HEK293 (cell line): ENCODE data around the gene TOMM6.

ENCODE experiments used
- CTCF ChIA-PET: fragments of 350-600 bp; formaldehyde crosslinking; extraction: SDS; loops from one replicate; lab custom pipeline; 2021; ENCODE audit warnings: antibody characterized with exemption; lab: Yijun Ruan, JAX
- POLR2A ChIA-PET: fragments of 300-600 bp; formaldehyde crosslinking; extraction: SDS; loops from one replicate; lab custom pipeline; 2020; ENCODE audit warnings: antibody characterized with exemption, inconsistent platforms; lab: Yijun Ruan, JAX
- H3K27ac ChIP-seq: fragments of 200-500 bp; sonication (Bioruptor generic); 2 replicates; pipeline ENCODE4 v1.5.1; 2014; ENCODE audit warnings: low read depth, low read length, control low read depth, inconsistent platforms; ENCODE audit errors: extremely low read depth
- H3K36me3 ChIP-seq, 2 experiments: fragments of 200-500 bp in 1 of 2; sonication (Bioruptor generic) in 1 of 2; 1 replicate in 1 of 2; 2 replicates in 1 of 2; pipeline ENCODE4 v1.5.1; 2014 to 2017; ENCODE audit warnings: inconsistent platforms in 2 of 2, low read length in 2 of 2; ENCODE audit not compliant: control insufficient read depth in 2 of 2, insufficient read depth in 1 of 2
- H3K4me1 ChIP-seq: fragments of 200-500 bp; sonication (Bioruptor generic); 2 replicates; pipeline ENCODE4 v1.5.1; 2014; ENCODE audit warnings: mild to moderate bottlenecking, low read length, inconsistent platforms; ENCODE audit not compliant: control insufficient read depth, insufficient read depth
- H3K4me3 ChIP-seq: 2 replicates; pipeline ENCODE4 v1.5.1; 2011; ENCODE audit warnings: low read depth, mild to moderate bottlenecking, control low read depth, low read length, moderate library complexity
- H3K9me3 ChIP-seq: fragments of 200-500 bp; sonication (Bioruptor generic); 2 replicates; pipeline ENCODE4 v1.5.1; 2014; ENCODE audit warnings: low read depth, low read length, inconsistent platforms; ENCODE audit not compliant: control insufficient read depth, insufficient read depth
- GLI2 ChIP-seq: fragments of 450-650 bp; formaldehyde crosslinking; IDR thresholded peaks from 2 replicates; pipeline ENCODE4; 2017; ENCODE audit warnings: missing biosample characterization, missing genetic modification characterization, low read depth, borderline replicate concordance
- GLIS1 ChIP-seq: fragments of 450-650 bp; formaldehyde crosslinking; IDR thresholded peaks from 2 replicates; pipeline ENCODE4 v1.5.1; 2016; ENCODE audit warnings: missing biosample characterization, missing genetic modification characterization
- KLF1 ChIP-seq: fragments of 450-650 bp; formaldehyde crosslinking; IDR thresholded peaks from 2 replicates; pipeline ENCODE4 v1.5.1; 2016; ENCODE audit warnings: missing biosample characterization, missing genetic modification characterization
- KLF17 ChIP-seq: fragments of 450-650 bp; formaldehyde crosslinking; IDR thresholded peaks from 2 replicates; pipeline ENCODE4 v1.5.1; 2016; ENCODE audit warnings: missing biosample characterization, missing genetic modification characterization
- OSR2 ChIP-seq: fragments of 450-650 bp; formaldehyde crosslinking; IDR thresholded peaks from 2 replicates; pipeline ENCODE4 v1.5.1; 2016; ENCODE audit warnings: missing biosample characterization, missing genetic modification characterization
- SALL2 ChIP-seq: fragments of 450-650 bp; formaldehyde crosslinking; IDR thresholded peaks from 2 replicates; pipeline ENCODE4 v1.5.0; 2017; ENCODE audit warnings: missing biosample characterization, mild to moderate bottlenecking, missing genetic modification characterization, borderline replicate concordance
- ZBTB49 ChIP-seq: fragments of 450-650 bp; formaldehyde crosslinking; IDR thresholded peaks from 2 replicates; pipeline ENCODE4 v1.5.1; 2016; ENCODE audit warnings: missing biosample characterization, missing genetic modification characterization, low read depth
- ZNF140 ChIP-seq: fragments of 450-650 bp; formaldehyde crosslinking; IDR thresholded peaks from 2 replicates; pipeline ENCODE4 v1.5.1; 2016; ENCODE audit warnings: missing biosample characterization, missing genetic modification characterization
- ZNF19 ChIP-seq: fragments of 450-650 bp; formaldehyde crosslinking; IDR thresholded peaks from 2 replicates; pipeline ENCODE4; 2016; ENCODE audit warnings: missing biosample characterization, missing genetic modification characterization, low read depth
- ZNF239 ChIP-seq: fragments of 450-650 bp; formaldehyde crosslinking; IDR thresholded peaks from 2 replicates; pipeline ENCODE4 v1.5.1; 2016; ENCODE audit warnings: missing biosample characterization, missing genetic modification characterization
- ZNF24 ChIP-seq: fragments of 450-650 bp; formaldehyde crosslinking; IDR thresholded peaks from 2 replicates; pipeline ENCODE4 v1.5.1; 2016; ENCODE audit warnings: missing biosample characterization, missing genetic modification characterization
- ZNF311 ChIP-seq: fragments of 450-650 bp; formaldehyde crosslinking; IDR thresholded peaks from 2 replicates; pipeline ENCODE4 v1.5.1; 2017; ENCODE audit warnings: missing biosample characterization, missing genetic modification characterization, borderline replicate concordance
- ZNF473 ChIP-seq: fragments of 450-650 bp; formaldehyde crosslinking; IDR thresholded peaks from 2 replicates; pipeline ENCODE4 v1.5.1; 2017; ENCODE audit warnings: missing biosample characterization, missing genetic modification characterization
- ZNF501 ChIP-seq: fragments of 450-650 bp; formaldehyde crosslinking; IDR thresholded peaks from 2 replicates; pipeline ENCODE4 v1.5.1; 2016; ENCODE audit warnings: missing biosample characterization, missing genetic modification characterization
- ZNF549 ChIP-seq: fragments of 450-650 bp; IDR thresholded peaks from 2 replicates; pipeline ENCODE4 v1.5.1; 2018; ENCODE audit warnings: missing biosample characterization, missing genetic modification characterization, mild to moderate bottlenecking, inconsistent platforms, moderate library complexity
- ZNF561 ChIP-seq: fragments of 450-650 bp; IDR thresholded peaks from 2 replicates; pipeline ENCODE4 v1.5.1; 2018; ENCODE audit warnings: missing biosample characterization, missing genetic modification characterization, borderline replicate concordance
- ZNF585B ChIP-seq: fragments of 450-650 bp; formaldehyde crosslinking; IDR thresholded peaks from 2 replicates; pipeline ENCODE4 v1.5.1; 2016; ENCODE audit warnings: missing biosample characterization, missing genetic modification characterization
- ZNF645 ChIP-seq: fragments of 450-650 bp; formaldehyde crosslinking; IDR thresholded peaks from 2 replicates; pipeline ENCODE4; 2016; ENCODE audit warnings: missing biosample characterization, missing genetic modification characterization
- ZNF670 ChIP-seq: fragments of 450-650 bp; formaldehyde crosslinking; IDR thresholded peaks from 2 replicates; pipeline ENCODE4 v1.5.1; 2016; ENCODE audit warnings: missing biosample characterization, missing genetic modification characterization, low read depth

Gene TOMM6

GRCh38 chr6:41814629-41815028 lies 27.1 kb downstream of the TOMM6 start:
- no peak for TF ChIP-seq ZNF311 (tag by site-specific recombination)
- no peak for TF ChIP-seq ZNF585B (tag by site-specific recombination)
- TF ChIP-seq KLF17 (tag by site-specific recombination): no peak
- CTCF ChIA-PET: interaction anchor here (1.4 to 1.9 kb wide), 2 partner anchors 13 to 230 kb away, joined by 3 to 16 read pairs; no protein-coding TSS in a partner anchor
- no peak overlapping the region for H3K27ac ChIP-seq
- H3K36me3 ChIP-seq: no peaks in the 10 kb centered on the region
- H3K4me1 ChIP-seq: no peaks in the 10 kb centered on the region
- POLR2A ChIA-PET: interaction anchor here (0.6 kb wide), 1 partner anchor 15 kb away, joined by 3 read pairs; no protein-coding TSS in a partner anchor
- no peak overlapping the region for H3K4me3 ChIP-seq
- H3K9me3 ChIP-seq: no peaks in the 10 kb centered on the region

- no peak overlapping the region for H3K4me3 ChIP-seq
- no peak for TF ChIP-seq KLF1 (tag by site-specific recombination)
- TF ChIP-seq ZNF549 (tag by site-specific recombination): no peak
- no peak for TF ChIP-seq ZNF561 (tag by site-specific recombination)
- no peak for TF ChIP-seq ZNF140
- no peak for TF ChIP-seq ZNF19 (tag by site-specific recombination)
- no peak for TF ChIP-seq ZNF501 (tag by site-specific recombination)
- no peak for TF ChIP-seq ZNF473 (tag by site-specific recombination)
- no peak for TF ChIP-seq ZBTB49 (tag by site-specific recombination)
- TF ChIP-seq GLI2 (tag by site-specific recombination): no peak
- TF ChIP-seq GLIS1 (tag by site-specific recombination): no peak
- no peak for TF ChIP-seq OSR2 (tag by site-specific recombination)
- no peak for TF ChIP-seq SALL2 (tag by site-specific recombination)
- TF ChIP-seq ZNF239 (tag by site-specific recombination): no peak
- TF ChIP-seq ZNF645 (tag by site-specific recombination): no peak
- TF ChIP-seq ZNF670 (tag by site-specific recombination): no peak
- no peak for TF ChIP-seq ZNF24 (tag by site-specific recombination)
- TF ChIP-seq, all 188 proteins: peak for 0
- ChIA-PET CTCF (interaction anchor here (1.7 to 1.9 kb wide), 2 partner anchors 14 to 31 kb away, joined by 4 to 16 read pairs; no protein-coding TSS in a partner anchor), POLR2A (interaction anchor here (0.5 to 0.6 kb wide), 2 partner anchors 14 to 80 kb away, joined by 3 read pairs; partner anchors contain the start of gene USP49)
- Histone ChIP-seq H3K27ac (no peak overlapping the region), H3K36me3 (no peaks in the 10 kb centered on the region), H3K4me1 (no peaks in the 10 kb centered on the region), H3K9me3 (no peaks in the 10 kb centered on the region)
Observed at GRCh38 chr6:41815587-41815986, 28.1 kb downstream of the TOMM6 start.
